Measurements from ENCODE around the gene POU6F2. TPM values are rescaled to one million over a fixed set of nuclear protein-coding genes. Genes with fewer than 3 reads are reported as not detected.

POU6F2 gene
- total RNA-seq, 4 donors from 2014 or later, result not detected

- ATAC-seq (no peak), DNase-seq (no peak)
- intact Hi-C loops (cut with DNase I; ENCODE audit: low total_unique reads), result no loop called here
- no peaks in the 10 kb centered on the region for H3K9me3 ChIP-seq
- H3K27ac ChIP-seq, result no peak overlapping the region
- no peak for TF ChIP-seq POLR2A (IDR thresholded peaks at IDR 0.05)
- TF ChIP-seq CTCF (IDR thresholded peaks at IDR 0.05 in 4 of 5, conservative IDR thresholded peaks at IDR 0.05 in 1 of 5), result no peak
- in situ Hi-C loops (cut with MboI; ENCODE audit: low sequenced_read_pairs in 4 of 4), result no loop called here
- H3K4me1 ChIP-seq, result no peaks in the 10 kb centered on the region
- H3K4me3 ChIP-seq, result no peak overlapping the region
- H3K36me3 ChIP-seq, result no peaks in the 10 kb centered on the region
- no peaks in the 10 kb centered on the region for H3K27me3 ChIP-seq
These were observed 310.6 kb downstream of the POU6F2 start for GRCh38 chr7:39288303-39288702.

- DNase-seq, result no peak
- ATAC-seq, result no peak
These were observed 314.1 kb downstream of the POU6F2 start for GRCh38 chr7:39291628-39292410.

GRCh38 chr7:39293056-39293823 lies 315.5 kb downstream of the POU6F2 start:
- no peaks in the 10 kb centered on the region for H3K36me3 ChIP-seq
- H3K9me3 ChIP-seq, result no peaks in the 10 kb centered on the region
- TF ChIP-seq POLR2A (IDR thresholded peaks at IDR 0.05) (no peak), CTCF (IDR thresholded peaks at IDR 0.05 in 4 of 5, conservative IDR thresholded peaks at IDR 0.05 in 1 of 5) (no peak)
- no peaks in the 10 kb centered on the region for H3K27me3 ChIP-seq
- no peak overlapping the region for H3K4me3 ChIP-seq
- DNase-seq (no peak), ATAC-seq (no peak)
- H3K4me1 ChIP-seq, result no peaks in the 10 kb centered on the region
- H3K27ac ChIP-seq, result no peak overlapping the region
- in situ Hi-C loops (cut with MboI; ENCODE audit: low sequenced_read_pairs in 4 of 4) (no loop called here), intact Hi-C loops (cut with DNase I; ENCODE audit: low total_unique reads) (no loop called here)

More at GRCh38 chr7:39291628-39292410, 314.1 kb downstream of the POU6F2 start:
- H3K4me3 ChIP-seq, result no peak overlapping the region
- TF ChIP-seq CTCF (IDR thresholded peaks at IDR 0.05 in 4 of 5, conservative IDR thresholded peaks at IDR 0.05 in 1 of 5) (no peak), POLR2A (IDR thresholded peaks at IDR 0.05) (no peak)
- no peaks in the 10 kb centered on the region for H3K9me3 ChIP-seq
- in situ Hi-C loops (cut with MboI; ENCODE audit: low sequenced_read_pairs in 4 of 4), result no loop called here
- no peak overlapping the region for H3K27ac ChIP-seq
- intact Hi-C loops (cut with DNase I; ENCODE audit: low total_unique reads), result no loop called here
- H3K27me3 ChIP-seq, result no peaks in the 10 kb centered on the region
- H3K36me3 ChIP-seq, result no peaks in the 10 kb centered on the region
- no peaks in the 10 kb centered on the region for H3K4me1 ChIP-seq

GRCh38 chr7:39294022-39294421 lies 316.3 kb downstream of the POU6F2 start:
- ATAC-seq, result no peak
- DNase-seq, result no peak
- intact Hi-C loops (cut with DNase I; ENCODE audit: low total_unique reads) (no loop called here), in situ Hi-C loops (cut with MboI; ENCODE audit: low sequenced_read_pairs in 4 of 4) (no loop called here)
- Histone ChIP-seq H3K27me3 (no peaks in the 10 kb centered on the region), H3K4me3 (no peak overlapping the region), H3K9me3 (no peaks in the 10 kb centered on the region), H3K27ac (no peak overlapping the region), H3K36me3 (no peaks in the 10 kb centered on the region), H3K4me1 (no peaks in the 10 kb centered on the region)
- TF ChIP-seq POLR2A (IDR thresholded peaks at IDR 0.05) (no peak), CTCF (IDR thresholded peaks at IDR 0.05 in 4 of 5, conservative IDR thresholded peaks at IDR 0.05 in 1 of 5) (no peak)
